HepG2 (cell line): ENCODE measurements around the gene KRT34. TPM values are rescaled to one million over a fixed set of nuclear protein-coding genes. Genes with fewer than 3 reads are reported as not detected.
"Not testable (repeated sequence)": the region's sequence is repeated elsewhere in the genome, so short reads cannot be mapped to it uniquely, and the experiment has no call there.

Experiments
- ATAC-seq: fragments of 200-7000 bp; cut with Tn5 transposase; 3 replicates; pipeline ENCODE4 v1.9.1; 2020; ENCODE audit warnings: mild to moderate bottlenecking, moderate library complexity
- Bru-seq: library from RNA; stranded (reverse); fragments of 400-500 nt; gene quantifications from one replicate; lab custom pipeline; 2021; lab: Mats Ljungman, UMichigan
- BruChase-seq, 2 experiments: library from RNA; stranded (reverse); fragments of 400-500 nt; gene quantifications; one replicate each; lab custom pipeline; 2021; lab: Mats Ljungman, UMichigan
- BruUV-seq: library from RNA; stranded (reverse); fragments of 400-500 nt; replicated peaks from 2 replicates; lab custom pipeline; 2021; lab: Mats Ljungman, UMichigan
- CTCF ChIA-PET: fragments of 300-600 bp; formaldehyde crosslinking; extraction: SDS; loops from one replicate; lab custom pipeline; 2021; ENCODE audit warnings: low total read pairs, inconsistent platforms, low intra/inter-chr PET ratio; lab: Yijun Ruan, JAX
- POLR2A ChIA-PET: fragments of 350-600 bp; sonication (Branson Sonifier 250); formaldehyde crosslinking; loops from one replicate; lab custom pipeline; 2020; ENCODE audit warnings: antibody characterized with exemption, inconsistent platforms; lab: Yijun Ruan, JAX
- DNase-seq: peaks from one replicate; pipeline ENCODE4 v3.0.0-alpha.2; 2015; ENCODE audit warnings: low spot score
- FAIRE-seq: peaks from 3 replicates; lab custom pipeline; 2011; peaks lifted over from hg19 to GRCh38; lab: Jason Lieb, UNC
- H2AFZ ChIP-seq: one replicate; pipeline ENCODE4 v1.6.1; 2011; ENCODE audit warnings: low read length, inconsistent platforms
- H3K27ac ChIP-seq: fragments of 300-600 bp; 3 replicates; pipeline ENCODE4 v1.8.0; 2011; ENCODE audit warnings: mixed run types, mild to moderate bottlenecking, mixed read lengths, low read length, inconsistent platforms; ENCODE audit not compliant: insufficient read depth; ENCODE audit errors: extremely low read length
- H3K27me3 ChIP-seq, 2 experiments: fragments of 200-600 bp in 1 of 2; 2 replicates in 1 of 2; 3 replicates in 1 of 2; pipeline versions ENCODE4 v1.6.0 to v1.8.0; 2011; ENCODE audit warnings: low read length in 2 of 2, mild to moderate bottlenecking in 2 of 2, moderate library complexity in 2 of 2, inconsistent platforms in 1 of 2; ENCODE audit not compliant: insufficient read depth in 2 of 2, control insufficient read depth in 1 of 2
- H3K36me3 ChIP-seq, 2 experiments: fragments of 200-600 bp in 1 of 2; replicated peaks in 1 of 2; 2 replicates in 1 of 2; 3 replicates in 1 of 2; pipeline versions ENCODE4 v1.5.1 to v1.8.0; 2011; ENCODE audit warnings: low read length in 2 of 2, inconsistent platforms in 1 of 2; ENCODE audit not compliant: insufficient read depth in 2 of 2, control insufficient read depth in 1 of 2
- H3K4me1 ChIP-seq: 2 replicates; pipeline ENCODE4 v1.5.1; 2012; ENCODE audit warnings: low read length, inconsistent platforms; ENCODE audit not compliant: insufficient read depth
- H3K4me2 ChIP-seq: 2 replicates; pipeline ENCODE4 v1.6.0; 2011; ENCODE audit warnings: low read depth, low read length, inconsistent platforms
- H3K4me3 ChIP-seq, 3 experiments: fragments of 200-600 bp in 1 of 3; sonication (generic), shearing (Covaris generic) in 1 of 3; replicated peaks in 1 of 3; 2 replicates each; pipeline ENCODE4 v1.5.1; 2011 to 2016; ENCODE audit warnings: low read length in 3 of 3, inconsistent platforms in 2 of 3, low read depth in 2 of 3, mild to moderate bottlenecking in 2 of 3, control low read depth in 1 of 3, mixed read lengths in 1 of 3; ENCODE audit not compliant: insufficient read depth in 1 of 3
- H3K79me2 ChIP-seq: one replicate; pipeline ENCODE4 v1.6.1; 2011; ENCODE audit warnings: low read length, inconsistent platforms; ENCODE audit not compliant: insufficient read depth
- H3K9ac ChIP-seq: 2 replicates; pipeline ENCODE4 v1.6.0; 2011; ENCODE audit warnings: mild to moderate bottlenecking, low read depth, low read length, inconsistent platforms; ENCODE audit not compliant: insufficient read depth
- H3K9me3 ChIP-seq: 2 replicates; pipeline ENCODE4 v1.5.1; 2012; ENCODE audit warnings: mild to moderate bottlenecking, low read length
- H4K20me1 ChIP-seq: 2 replicates; pipeline ENCODE4 v1.6.0; 2011; ENCODE audit warnings: inconsistent platforms, mild to moderate bottlenecking, low read length, moderate library complexity; ENCODE audit not compliant: insufficient read depth
- WGBS: methylation state at CpG from one replicate; pipeline ENCODE4 v1.1.6; 2017; ENCODE audit warnings: low lambda C conversion rate; 5-methylcytosine and 5-hydroxymethylcytosine counted together
- in situ Hi-C: cut with HindIII; loops from 2 replicates; pipeline ENCODE4 v1.10.0; 2017; ENCODE audit warnings: low pct_unique_long_range_greater_than_20kb; ENCODE audit not compliant: extremely low pct_ligation_motif_present
- intact Hi-C: fragments of 100-400 bp; cut with micrococcal nuclease; formaldehyde crosslinking; loops from one replicate; pipeline ENCODE4 v1.10.0; 2022; ENCODE audit not compliant: unreplicated experiment
- long read RNA-seq, 2 experiments: library from RNA in 1 of 2; library from polyadenylated mRNA in 1 of 2; stranded (forward) in 1 of 2; unstranded in 1 of 2; transcript quantifications; one replicate each; pipeline ENCODE4 v2.0.0, GENCODE V29; 2019 to 2022
- polyA minus RNA-seq, 3 experiments: library from RNA; depleted of rRNA, polyadenylated mRNA; stranded (reverse); fragments of >200 nt; gene quantifications; 2 replicates each; pipeline ENCODE4 v1.2.3, GENCODE V29; 2011; ENCODE audit warnings: low replicate concordance in 1 of 3
- polyA plus RNA-seq, 8 experiments: library from polyadenylated mRNA; depleted of rRNA in 3 of 8; stranded (reverse) in 7 of 8; unstranded in 1 of 8; fragments of >200 nt; fragmentation: Illumina TruSeq in 4 of 8; extraction: Trizol in 4 of 8; gene quantifications; 2 replicates each; pipeline versions ENCODE4 v1.2.1 to v1.2.3, GENCODE V29; 2011 to 2016; ENCODE audit warnings: low read depth in 4 of 8, missing spikeins in 1 of 8, mixed read lengths in 1 of 8; ENCODE audit not compliant: insufficient read depth in 1 of 8
- total RNA-seq, 5 experiments: library from RNA; depleted of rRNA; stranded (reverse); fragments of >200 nt; fragmentation: Illumina TruSeq; extraction: Trizol; gene quantifications; 2 replicates each; pipeline ENCODE4 v1.2.3, GENCODE V29; 2016; ENCODE audit warnings: low read depth in 1 of 5

KRT34 gene
- not detected in 2 replicates for total RNA-seq (2016; rRNA removed; fragmentation: Illumina TruSeq; extraction: Trizol)
- total RNA-seq (2016; cell fraction: cytosol; rRNA removed; fragmentation: Illumina TruSeq; extraction: Trizol; ENCODE audit: low read depth) = not detected in 2 replicates
- not detected in 2 replicates for total RNA-seq (2016; cell fraction: insoluble cytoplasmic fraction; rRNA removed; fragmentation: Illumina TruSeq; extraction: Trizol)
- not detected in 2 replicates for total RNA-seq (2016; cell fraction: membrane; rRNA removed; fragmentation: Illumina TruSeq; extraction: Trizol)
- total RNA-seq (2016; cell fraction: nucleus; rRNA removed; fragmentation: Illumina TruSeq; extraction: Trizol) = not detected in 2 replicates
- polyA plus RNA-seq (2011; rRNA removed) = 0.05 TPM in 1 of 2 replicates, not detected in the other
- not detected in 2 replicates for polyA plus RNA-seq (2011; cell fraction: cytosol; rRNA removed)
- not detected in 2 replicates for polyA plus RNA-seq (2011; cell fraction: nucleus; rRNA removed)
- polyA plus RNA-seq (2012) = not detected in 2 replicates
- not detected in 2 replicates for polyA plus RNA-seq (2016; cell fraction: cytosol; fragmentation: Illumina TruSeq; extraction: Trizol; ENCODE audit: low read depth)
- polyA plus RNA-seq (2016; cell fraction: insoluble cytoplasmic fraction; fragmentation: Illumina TruSeq; extraction: Trizol; ENCODE audit: low read depth) = not detected in 2 replicates
- polyA plus RNA-seq (2016; cell fraction: membrane; fragmentation: Illumina TruSeq; extraction: Trizol; ENCODE audit: low read depth) = not detected in 2 replicates
- not detected in 2 replicates for polyA plus RNA-seq (2016; cell fraction: nucleus; fragmentation: Illumina TruSeq; extraction: Trizol; ENCODE audit: insufficient read depth, low read depth)
- polyA minus RNA-seq (2011; rRNA and poly(A)+ RNA removed; ENCODE audit: low replicate concordance) = 0.19 TPM in 1 of 2 replicates, not detected in the other
- not detected in 2 replicates for polyA minus RNA-seq (2011; cell fraction: cytosol; rRNA and poly(A)+ RNA removed)
- not detected in 2 replicates for polyA minus RNA-seq (2011; cell fraction: nucleus; rRNA and poly(A)+ RNA removed)
- Bru-seq, nascent RNA = not detected
- not detected for BruChase-seq, experiment 1, labeled RNA remaining after a 6-hour chase
- not detected for BruChase-seq, experiment 2, labeled RNA remaining after a 2-hour chase
- long read RNA-seq, experiment 1 = 0 reads
- long read RNA-seq, experiment 2 = 0 reads

- H3K79me2 ChIP-seq, H2AFZ ChIP-seq, H3K4me1 ChIP-seq, H3K9ac ChIP-seq, ATAC-seq, H3K4me3 ChIP-seq, H3K4me2 ChIP-seq, DNase-seq, CTCF ChIA-PET, H4K20me1 ChIP-seq, POLR2A ChIA-PET, H3K9me3 ChIP-seq, BruUV-seq, H3K36me3 ChIP-seq, H3K27me3 ChIP-seq, in situ Hi-C loops, intact Hi-C loops, H3K27ac ChIP-seq, FAIRE-seq: not testable (repeated sequence)
- WGBS = 48% methylated on average over 8 of the region's 13 CpGs
Observed at GRCh38 chr17:41381943-41382342, at the start of gene KRT34. Gene KRT34 (minus strand): TSS chr17:41382306. CDS start chr17:41382246, 60 bp downstream.

- H3K36me3 ChIP-seq, H3K4me2 ChIP-seq, H3K4me3 ChIP-seq, H3K9me3 ChIP-seq, POLR2A ChIA-PET, CTCF ChIA-PET, intact Hi-C loops, H4K20me1 ChIP-seq, DNase-seq, H2AFZ ChIP-seq, H3K79me2 ChIP-seq, H3K9ac ChIP-seq, H3K27me3 ChIP-seq, H3K27ac ChIP-seq, ATAC-seq, in situ Hi-C loops, FAIRE-seq, BruUV-seq: not testable (repeated sequence)
- WGBS = 8% methylated on average over 9 of the region's 9 CpGs
- peaks cover 15% of the 10 kb centered on the region; the same call in 1 of the 2 replicates for H3K4me1 ChIP-seq
Observed at GRCh38 chr17:41430376-41430775, 48.3 kb upstream of the KRT34 start.
